ENCODE results near the gene CYP1B1. TPM values are rescaled to one million over a fixed set of nuclear protein-coding genes. Genes with fewer than 3 reads are reported as not detected.

CYP1B1 gene
- total and polyA plus RNA-seq, 2 donors from 2014 or later, result 7.7 to 79.2 TPM

DNA sequence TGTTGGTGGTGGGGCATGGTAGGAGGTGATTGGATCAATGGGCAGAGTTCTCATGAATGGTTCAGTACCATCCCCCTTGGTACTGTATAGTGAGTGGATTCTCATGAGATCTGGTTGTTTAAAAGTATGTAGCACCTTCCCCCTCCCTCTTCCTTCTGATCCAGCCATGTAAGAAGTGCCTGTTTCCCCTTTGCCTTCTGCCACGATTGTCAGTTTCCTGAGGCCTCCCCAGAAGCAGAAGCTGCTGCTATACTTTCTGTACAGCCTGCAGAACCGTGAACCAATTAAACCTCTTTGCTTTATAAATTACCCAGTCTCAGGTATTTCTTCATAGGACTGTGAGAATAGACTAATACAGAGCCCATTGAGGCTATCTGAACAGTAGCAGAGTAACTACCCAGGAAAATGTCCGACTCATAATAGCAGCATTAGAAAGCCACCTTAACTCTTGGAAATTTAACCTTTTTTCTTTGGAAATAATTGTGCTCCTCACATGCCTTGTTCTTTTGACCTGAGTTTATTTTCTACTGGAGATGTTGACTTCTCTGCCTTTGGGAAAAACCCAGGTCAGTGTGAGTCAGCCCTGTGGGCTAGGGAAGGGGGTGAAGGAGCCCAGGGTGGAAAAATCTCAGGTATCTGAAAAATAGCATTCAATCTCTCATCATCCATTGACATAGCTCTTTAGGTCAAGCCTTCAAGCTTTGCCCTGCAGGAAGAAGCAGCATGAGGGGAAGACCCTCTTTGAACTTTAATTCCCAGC, 18.1 kb downstream of the CYP1B1 start:
- intact Hi-C loops (cut with DNase I), result no loop called here
- H3K9ac ChIP-seq (ENCODE audit: low read length in 3 of 3), result no peak overlapping the region
- no peaks in the 10 kb centered on the region for H3K36me3 ChIP-seq (ENCODE audit: control insufficient read depth in 2 of 3, insufficient read depth in 3 of 3, low read length in 3 of 3)
- no peak for TF ChIP-seq CTCF (IDR thresholded peaks at IDR 0.05; ENCODE audit: borderline replicate concordance, extremely low read depth, insufficient read depth)
- H3K9me3 ChIP-seq (ENCODE audit: control insufficient read depth in 2 of 3, insufficient read depth in 1 of 3, low read length in 3 of 3), result no peaks in the 10 kb centered on the region
- no peak for DNase-seq
- H3K27me3 ChIP-seq (ENCODE audit: control insufficient read depth, insufficient read depth, low read length), result no peaks in the 10 kb centered on the region
- H3K4me3 ChIP-seq (ENCODE audit: low read length in 3 of 3), result no peak overlapping the region
- no peak overlapping the region for H3K27ac ChIP-seq (ENCODE audit: low read depth in 2 of 2, low read length in 2 of 2)
- no peak for FAIRE-seq
- H3K4me1 ChIP-seq (ENCODE audit: control insufficient read depth in 2 of 3, insufficient read depth in 2 of 3, low read depth in 1 of 3, low read length in 3 of 3), result no peaks in the 10 kb centered on the region

GRCh38 chr2:38056216-38056615, 19.7 kb downstream of the CYP1B1 start:
- Histone ChIP-seq H3K4me1 (ENCODE audit: control insufficient read depth in 2 of 3, insufficient read depth in 2 of 3, low read depth in 1 of 3, low read length in 3 of 3) (no peaks in the 10 kb centered on the region), H3K4me3 (ENCODE audit: low read length in 3 of 3) (no peak overlapping the region), H3K9ac (ENCODE audit: low read length in 3 of 3) (no peak overlapping the region), H3K27me3 (ENCODE audit: control insufficient read depth, insufficient read depth, low read length) (no peaks in the 10 kb centered on the region), H3K9me3 (ENCODE audit: control insufficient read depth in 2 of 3, insufficient read depth in 1 of 3, low read length in 3 of 3) (no peaks in the 10 kb centered on the region), H3K36me3 (ENCODE audit: control insufficient read depth in 2 of 3, insufficient read depth in 3 of 3, low read length in 3 of 3) (no peaks in the 10 kb centered on the region), H3K27ac (ENCODE audit: low read depth in 2 of 2, low read length in 2 of 2) (no peak overlapping the region)
- TF ChIP-seq CTCF (IDR thresholded peaks at IDR 0.05; ENCODE audit: borderline replicate concordance, extremely low read depth, insufficient read depth), result no peak
- intact Hi-C loops (cut with DNase I), result no loop called here
- FAIRE-seq (no peak), DNase-seq (no peak)

GRCh38 chr2:38045811-38046210, 30.1 kb downstream of the CYP1B1 start:
- Histone ChIP-seq H3K4me3 (ENCODE audit: low read length in 3 of 3) (no peak overlapping the region), H3K9ac (ENCODE audit: low read length in 3 of 3) (no peak overlapping the region), H3K36me3 (ENCODE audit: control insufficient read depth in 2 of 3, insufficient read depth in 3 of 3, low read length in 3 of 3) (no peaks in the 10 kb centered on the region), H3K4me1 (ENCODE audit: control insufficient read depth in 2 of 3, insufficient read depth in 2 of 3, low read depth in 1 of 3, low read length in 3 of 3) (no peaks in the 10 kb centered on the region), H3K27ac (ENCODE audit: low read depth in 2 of 2, low read length in 2 of 2) (no peak overlapping the region), H3K9me3 (ENCODE audit: control insufficient read depth in 2 of 3, insufficient read depth in 1 of 3, low read length in 3 of 3) (no peaks in the 10 kb centered on the region), H3K27me3 (ENCODE audit: control insufficient read depth, insufficient read depth, low read length) (no peaks in the 10 kb centered on the region)
- TF ChIP-seq CTCF (IDR thresholded peaks at IDR 0.05; ENCODE audit: borderline replicate concordance, extremely low read depth, insufficient read depth), result no peak
- no peak for FAIRE-seq
- intact Hi-C loops (cut with DNase I), result no loop called here
- no peak for DNase-seq

Data from kidney (tissue), 14 donors.